Stimulated activated CD4-positive, alpha-beta T cell treated with anti-CD3 and anti-CD28 coated beads, Interleukin-12 subunit alpha, Interleukin-12 subunit beta, amount 100 ng/mL, for 48 hours (primary cell): ENCODE results near the gene DTNB.

Experiments
- DNase-seq, 3 donors: peaks; one replicate each; pipeline ENCODE4 v3.0.0-alpha.2; 2020; ENCODE audit warnings: low read depth in 2 of 3, low spot score in 1 of 3

DTNB gene

GRCh38 chr2:25355270-25355669 lies 318.1 kb downstream of the DTNB start:
- no peak for DNase-seq

GRCh38 chr2:25354116-25354515 lies 319.3 kb downstream of the DTNB start:
- no peak for DNase-seq

- DNase-seq, result no peak
These were observed 324.0 kb downstream of the DTNB start for GRCh38 chr2:25349397-25349796.

- DNase-seq, result no peak
These were observed 325.5 kb downstream of the DTNB start for GRCh38 chr2:25347846-25348245.

GRCh38 chr2:25347205-25347815 lies 326.1 kb downstream of the DTNB start:
- DNase-seq, result no peak

- no peak for DNase-seq
These were observed 330.1 kb downstream of the DTNB start for GRCh38 chr2:25343187-25343825.

GRCh38 chr2:25342372-25343186 lies 330.8 kb downstream of the DTNB start:
- DNase-seq, result peak; percentile 64 to 70 (median 70)

GRCh38 chr2:25341753-25342371 lies 331.5 kb downstream of the DTNB start, which contains the start of gene DNMT3A:
TSS of gene DNMT3A (minus strand) at chr2:25341925. CDS start at chr2:25313984, 27,941 bp downstream.
- DNase-seq, result peak in 1 of 3 donors; percentile 58

GRCh38 chr2:25341011-25341727 lies 332.2 kb downstream of the DTNB start:
- DNase-seq, result no peak

GRCh38 chr2:25340181-25340921 lies 333.0 kb downstream of the DTNB start:
- no peak for DNase-seq

- no peak for DNase-seq
These were observed 333.6 kb downstream of the DTNB start for GRCh38 chr2:25339791-25340180.

- DNase-seq, result no peak
These were observed 334.1 kb downstream of the DTNB start for GRCh38 chr2:25339211-25339674.

GRCh38 chr2:25338401-25338800 lies 335.0 kb downstream of the DTNB start:
- no peak for DNase-seq

- DNase-seq, result no peak
These were observed 335.5 kb downstream of the DTNB start for GRCh38 chr2:25337891-25338290.

GRCh38 chr2:25337276-25337675 lies 336.1 kb downstream of the DTNB start:
- no peak for DNase-seq

- DNase-seq, result no peak
These were observed 337.0 kb downstream of the DTNB start for GRCh38 chr2:25336383-25336841.

GRCh38 chr2:25335971-25336370 lies 337.4 kb downstream of the DTNB start:
- no peak for DNase-seq

- no peak for DNase-seq
These were observed 338.2 kb downstream of the DTNB start for GRCh38 chr2:25335204-25335603.

GRCh38 chr2:25334482-25334881 lies 338.9 kb downstream of the DTNB start:
- DNase-seq, result no peak

- DNase-seq, result no peak
These were observed 339.4 kb downstream of the DTNB start for GRCh38 chr2:25333981-25334380.
